ENCODE results near the gene EPN1.

EPN1 gene

DNA sequence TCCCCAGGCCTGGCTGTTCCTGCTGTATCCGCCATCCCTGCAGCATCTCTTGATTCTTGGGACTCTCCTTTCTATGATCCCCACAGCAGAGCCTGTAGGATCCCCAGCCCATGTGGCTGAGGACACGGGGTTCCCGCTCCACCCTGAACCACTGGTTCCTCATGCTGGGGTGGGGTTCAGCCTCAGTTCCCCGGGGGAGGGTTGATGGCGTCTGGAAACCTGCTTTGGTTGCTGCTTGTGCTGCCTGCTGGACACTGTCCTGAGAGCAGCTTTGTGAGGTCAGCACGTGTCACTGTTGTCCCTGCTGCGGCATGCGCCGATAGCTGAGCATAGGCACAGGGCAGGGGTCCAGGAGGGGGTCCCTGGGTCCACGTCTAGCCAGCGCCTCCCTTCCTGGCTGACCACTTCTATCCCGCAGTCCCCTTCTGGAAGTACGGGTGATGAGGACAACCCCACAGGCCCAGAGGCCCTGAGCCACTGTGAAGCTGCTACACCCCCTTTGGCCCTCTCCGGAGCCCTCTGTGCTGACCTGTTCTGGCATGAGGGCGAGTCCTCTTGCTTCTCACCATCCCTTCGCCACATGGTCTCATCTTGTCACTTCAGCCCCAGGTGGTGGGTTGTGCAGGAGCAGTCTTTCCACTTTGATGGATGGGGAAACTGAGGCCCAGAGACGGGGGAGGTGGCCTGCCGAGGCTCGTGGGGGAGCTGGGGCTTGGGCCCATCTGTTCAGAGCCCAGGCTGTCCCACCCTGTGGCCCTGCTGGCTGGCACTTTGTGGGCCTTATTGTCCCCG, 5.5 kb downstream of the EPN1 start:
- no peak for FAIRE-seq

DNA sequence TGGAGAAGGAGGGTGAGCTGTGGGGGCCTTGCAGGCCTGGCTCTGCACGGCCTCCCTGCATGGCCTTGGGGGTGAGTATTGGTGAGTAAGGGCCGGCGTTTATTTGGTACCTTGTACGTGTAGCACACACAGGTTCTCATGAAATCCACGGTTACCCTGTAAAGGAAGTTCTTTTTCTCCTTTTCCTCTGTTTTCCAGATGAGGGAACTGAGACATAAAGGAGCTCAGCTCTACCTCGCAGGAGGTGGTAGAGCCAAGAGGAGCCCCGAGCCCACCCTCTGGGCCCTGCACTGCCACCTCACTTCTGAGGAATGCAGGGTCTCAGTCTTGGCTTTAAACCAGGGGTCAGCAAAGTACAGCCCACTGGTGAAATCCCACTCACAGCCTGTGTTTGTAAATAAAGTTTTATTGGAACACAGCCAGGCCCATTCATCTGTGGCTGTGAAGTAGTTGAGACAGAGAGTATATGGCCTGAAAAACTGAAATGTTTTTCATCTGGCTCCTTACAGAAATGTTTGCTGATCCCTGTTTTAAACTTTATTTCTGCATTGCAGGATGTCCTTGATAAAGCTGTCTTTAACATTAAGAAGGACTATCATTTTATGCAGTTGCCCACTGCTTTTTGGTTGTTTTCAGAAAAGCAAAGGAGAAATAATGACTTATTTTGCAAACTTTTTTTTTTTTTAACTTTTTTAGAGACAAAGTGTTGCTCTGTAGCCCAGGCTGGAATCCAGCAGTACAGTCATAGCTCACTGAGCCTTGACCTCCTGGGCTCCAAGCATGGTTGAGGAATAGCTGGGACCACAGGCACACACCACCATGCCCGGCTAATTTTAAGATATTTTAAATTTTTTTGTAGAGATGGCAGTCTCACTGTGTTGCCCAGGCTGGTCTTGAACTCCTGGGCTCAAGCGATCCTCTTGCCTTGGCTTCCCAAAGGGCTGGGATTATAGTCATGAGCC, 6.4 kb downstream of the EPN1 start:
- FAIRE-seq: no peak

DNA sequence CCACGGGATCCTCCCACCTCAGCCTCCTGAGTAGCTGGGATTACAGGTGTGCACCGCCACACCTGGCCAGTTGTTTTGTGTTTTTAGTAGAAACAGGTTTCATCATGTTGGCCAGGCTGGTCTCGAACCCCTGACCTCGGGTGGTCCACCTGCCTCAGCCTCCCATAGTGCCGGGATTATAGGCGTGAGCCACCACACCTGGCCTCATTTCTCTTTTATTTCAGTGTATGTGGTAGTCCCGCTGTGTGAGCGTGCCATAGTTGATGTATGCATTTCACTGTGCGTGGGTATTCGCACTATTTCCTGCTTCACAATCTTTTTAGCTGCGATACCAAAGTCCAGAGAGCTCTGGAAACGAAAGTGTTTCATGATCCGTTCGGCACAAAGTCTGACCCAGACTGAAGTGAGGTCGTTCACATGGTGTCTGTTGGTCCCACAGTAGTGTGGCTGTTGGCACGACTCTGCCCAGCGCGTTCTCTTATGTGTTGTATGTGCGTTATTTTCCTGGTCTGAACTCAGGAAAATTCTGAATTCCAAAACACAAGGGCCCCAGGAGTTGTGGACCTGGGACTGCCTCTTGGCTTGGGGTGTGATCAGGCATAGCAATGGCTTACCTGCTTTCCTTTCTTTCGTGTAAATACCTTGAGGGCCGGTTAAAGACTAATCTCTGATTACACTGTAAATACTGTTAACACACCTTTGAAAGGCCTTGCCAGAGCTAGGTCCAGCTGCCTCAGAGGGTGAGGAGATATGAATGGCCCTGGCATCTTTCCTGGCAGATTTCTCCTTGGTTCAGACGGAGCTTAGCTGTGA, 8.6 kb downstream of the EPN1 start:
- no peak for FAIRE-seq

DNA sequence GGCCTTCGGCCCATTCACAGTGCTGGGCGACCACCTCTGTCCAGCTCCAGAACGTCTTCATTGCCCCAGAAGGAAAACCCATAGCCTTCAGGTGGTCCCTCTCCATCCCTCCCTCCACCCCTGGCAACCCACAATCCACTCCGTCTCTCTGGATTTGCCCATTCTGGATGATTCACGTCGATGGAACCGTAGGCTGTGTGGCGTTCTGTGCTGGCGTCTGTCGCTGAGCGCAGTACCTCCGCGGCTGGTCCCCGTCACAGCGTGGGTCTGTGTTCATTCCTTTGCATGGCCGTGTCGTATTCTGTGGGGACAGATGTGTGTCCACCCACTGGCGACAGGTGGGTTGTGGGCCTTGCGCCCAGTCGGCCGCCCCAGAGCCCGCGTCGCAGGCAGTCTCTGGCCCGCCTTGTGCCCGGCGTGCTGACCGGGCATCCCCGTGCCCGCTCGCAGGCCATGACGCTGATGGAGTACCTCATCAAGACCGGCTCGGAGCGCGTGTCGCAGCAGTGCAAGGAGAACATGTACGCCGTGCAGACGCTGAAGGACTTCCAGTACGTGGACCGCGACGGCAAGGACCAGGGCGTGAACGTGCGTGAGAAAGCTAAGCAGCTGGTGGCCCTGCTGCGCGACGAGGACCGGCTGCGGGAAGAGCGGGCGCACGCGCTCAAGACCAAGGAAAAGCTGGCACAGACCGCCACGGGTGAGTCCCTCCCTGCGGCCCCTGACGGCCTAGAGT, 10.1 kb downstream of the EPN1 start:
- FAIRE-seq: no peak

DNA sequence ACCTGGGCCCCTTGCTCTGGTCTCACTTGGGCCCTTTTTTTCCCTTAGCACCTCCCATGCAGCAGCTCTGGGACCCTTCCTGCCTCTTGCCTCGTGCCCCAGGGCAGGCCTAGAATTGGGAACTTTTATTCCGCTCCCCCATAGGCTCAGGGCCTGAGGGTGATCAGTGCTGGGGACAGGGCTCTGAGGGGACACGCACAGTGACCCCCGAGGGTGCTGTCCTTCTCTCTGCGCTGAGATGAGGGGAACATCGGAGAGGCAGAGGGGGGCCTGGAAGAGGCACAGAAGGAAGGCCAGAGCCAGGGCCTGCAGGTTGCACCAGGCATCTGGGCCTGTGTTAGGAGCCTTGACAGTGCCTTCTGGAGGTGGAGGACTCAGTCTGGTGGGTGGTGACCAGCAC, 10.8 kb downstream of the EPN1 start:
- FAIRE-seq: no peak

DNA sequence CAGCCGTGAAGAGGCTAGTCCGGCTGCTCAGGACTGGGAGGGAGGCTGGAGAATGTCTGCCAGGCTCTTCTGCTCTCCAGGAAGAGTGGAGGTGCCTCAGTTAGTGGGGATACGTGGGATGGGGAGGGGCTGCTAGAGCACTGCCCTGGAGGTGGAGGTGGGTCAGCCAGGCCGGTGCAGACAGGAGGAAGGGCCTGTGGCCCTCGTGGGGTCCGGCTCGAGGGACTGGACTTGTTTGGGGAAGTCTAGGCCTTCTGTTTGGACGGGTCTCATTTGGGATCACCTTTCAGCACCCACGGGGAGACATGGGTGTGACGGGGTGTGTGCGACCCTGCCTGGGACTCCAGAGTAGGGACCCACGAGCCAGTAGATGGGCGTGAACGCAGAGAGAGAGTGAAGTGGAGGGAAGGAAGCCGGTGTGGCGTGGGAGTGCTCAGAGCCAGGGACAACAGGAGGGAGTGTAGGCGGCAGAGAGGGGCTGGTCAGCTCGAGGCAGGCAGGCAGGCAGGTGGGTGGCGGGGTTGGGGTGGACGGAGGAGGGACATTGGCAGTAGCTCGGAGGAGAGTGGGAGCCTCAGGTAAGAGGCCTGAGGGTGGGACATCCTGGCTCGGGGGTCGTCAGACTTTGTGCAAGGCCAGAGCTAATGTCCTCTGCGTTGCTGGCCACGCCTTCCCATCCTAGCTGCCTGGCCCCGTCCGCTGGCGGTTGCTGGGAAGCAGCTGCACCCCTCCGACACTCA, 11.5 kb downstream of the EPN1 start:
- no peak for FAIRE-seq

DNA sequence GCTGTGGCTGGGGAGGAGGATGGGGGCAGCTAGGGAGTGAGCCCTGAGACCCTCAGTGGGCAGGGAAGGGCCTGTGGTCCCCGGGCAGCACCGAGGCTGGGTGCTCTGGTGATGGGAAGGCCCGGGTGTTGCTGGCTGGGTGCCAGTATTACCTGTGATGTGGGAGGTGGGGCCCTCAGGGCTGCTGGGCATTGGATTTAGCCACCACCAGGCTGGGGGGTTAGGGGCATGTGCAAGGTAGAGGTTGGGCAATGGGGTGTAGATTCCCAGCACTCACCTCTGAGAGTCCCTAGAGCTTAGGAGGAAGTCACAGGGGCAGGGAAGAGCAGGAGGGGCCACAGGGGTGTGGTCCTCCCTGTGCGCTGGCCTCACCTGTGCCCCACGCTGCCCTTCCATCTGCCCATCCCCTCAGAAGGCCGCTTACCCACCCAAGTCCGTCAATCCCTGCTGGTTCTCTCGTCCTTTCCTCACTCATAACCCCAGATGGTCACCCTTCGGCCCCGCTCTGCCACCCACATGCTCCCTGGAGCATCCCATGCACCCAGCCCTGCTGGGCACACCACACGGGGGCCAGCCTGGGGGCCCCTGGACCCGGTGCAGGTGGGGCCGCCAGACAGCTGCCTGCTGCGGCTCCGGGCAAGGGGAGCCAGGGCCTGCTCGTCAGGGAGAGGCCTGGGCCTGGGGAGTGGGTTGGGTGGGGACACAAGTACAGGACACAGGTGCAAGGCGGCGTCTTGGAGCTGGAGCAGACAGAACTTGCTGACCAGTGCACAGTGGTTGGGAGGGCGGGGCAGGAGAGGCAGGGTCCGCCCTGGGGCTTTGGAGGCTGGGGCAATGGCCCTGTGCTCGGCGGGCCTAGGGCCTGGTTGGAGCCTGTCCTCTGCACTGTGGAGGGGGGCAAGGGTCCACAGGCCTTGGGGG, 12.5 kb downstream of the EPN1 start:
- FAIRE-seq: no peak

DNA sequence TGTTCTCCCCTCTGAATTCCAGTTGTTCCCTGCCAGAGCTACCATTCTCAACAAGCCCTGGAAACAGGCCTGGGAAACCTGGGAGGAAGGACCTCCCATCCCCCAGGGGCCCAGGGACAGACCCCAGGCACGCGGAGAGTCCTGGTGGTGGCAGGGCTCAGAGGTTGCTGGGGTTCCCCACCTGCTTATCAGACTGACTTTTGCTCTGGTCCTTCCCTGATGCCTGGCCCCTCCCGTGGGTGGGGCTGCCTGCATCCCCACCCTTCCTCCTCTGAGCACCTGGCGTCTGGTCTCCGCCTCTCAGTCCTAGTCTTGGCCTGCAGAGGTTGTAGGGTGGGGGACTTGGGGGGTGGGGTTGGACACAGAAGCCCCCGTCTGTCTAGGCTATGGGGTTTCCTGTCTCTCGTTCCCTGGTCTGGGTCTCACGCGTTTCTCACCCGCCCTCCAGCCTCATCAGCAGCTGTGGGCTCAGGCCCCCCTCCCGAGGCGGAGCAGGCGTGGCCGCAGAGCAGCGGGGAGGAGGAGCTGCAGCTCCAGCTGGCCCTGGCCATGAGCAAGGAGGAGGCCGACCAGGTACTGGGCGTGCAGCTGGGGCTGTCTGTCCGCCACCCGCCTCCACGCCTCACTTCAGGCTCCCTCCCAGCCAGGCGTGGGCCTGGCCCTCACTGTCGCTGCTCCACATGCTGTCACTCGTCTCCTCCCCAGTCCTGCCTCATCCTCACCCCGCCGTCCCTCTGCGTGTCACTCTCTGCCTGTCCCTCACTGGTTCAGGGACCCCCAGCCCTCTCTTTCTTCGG, 13.6 kb downstream of the EPN1 start:
- no peak for FAIRE-seq

DNA sequence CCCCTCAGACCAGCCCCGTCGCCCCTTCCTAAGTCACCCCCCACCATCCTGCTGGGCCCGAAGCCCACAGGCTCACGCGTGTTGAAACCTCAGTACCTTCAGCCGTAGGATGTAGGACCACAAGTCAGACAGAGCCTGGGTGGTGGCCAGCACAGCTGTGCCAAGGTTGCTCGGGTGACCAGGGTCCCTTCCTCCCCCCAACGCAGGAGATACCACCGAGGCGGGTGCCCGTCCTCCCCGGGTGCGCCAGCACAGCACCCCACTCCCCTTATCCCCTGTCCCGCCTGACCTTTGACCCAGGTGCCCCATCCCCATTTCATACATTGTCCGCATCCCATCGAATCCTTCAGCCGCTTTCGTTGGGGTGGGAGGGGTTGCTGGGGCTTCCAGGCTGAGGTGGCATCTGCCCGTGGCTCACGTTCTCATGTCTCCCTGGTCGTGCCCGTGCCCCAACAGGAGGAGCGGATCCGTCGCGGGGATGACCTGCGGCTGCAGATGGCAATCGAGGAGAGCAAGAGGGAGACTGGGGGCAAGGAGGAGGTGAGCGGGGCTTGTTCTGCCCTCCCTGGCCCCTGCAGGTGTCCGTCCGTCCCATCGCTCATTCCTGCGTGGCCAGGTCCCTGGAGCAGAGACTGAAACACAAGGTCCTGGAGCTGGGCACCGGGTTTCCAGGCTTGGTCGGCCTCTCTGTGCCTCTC, 14.5 kb downstream of the EPN1 start:
- no peak for FAIRE-seq

DNA sequence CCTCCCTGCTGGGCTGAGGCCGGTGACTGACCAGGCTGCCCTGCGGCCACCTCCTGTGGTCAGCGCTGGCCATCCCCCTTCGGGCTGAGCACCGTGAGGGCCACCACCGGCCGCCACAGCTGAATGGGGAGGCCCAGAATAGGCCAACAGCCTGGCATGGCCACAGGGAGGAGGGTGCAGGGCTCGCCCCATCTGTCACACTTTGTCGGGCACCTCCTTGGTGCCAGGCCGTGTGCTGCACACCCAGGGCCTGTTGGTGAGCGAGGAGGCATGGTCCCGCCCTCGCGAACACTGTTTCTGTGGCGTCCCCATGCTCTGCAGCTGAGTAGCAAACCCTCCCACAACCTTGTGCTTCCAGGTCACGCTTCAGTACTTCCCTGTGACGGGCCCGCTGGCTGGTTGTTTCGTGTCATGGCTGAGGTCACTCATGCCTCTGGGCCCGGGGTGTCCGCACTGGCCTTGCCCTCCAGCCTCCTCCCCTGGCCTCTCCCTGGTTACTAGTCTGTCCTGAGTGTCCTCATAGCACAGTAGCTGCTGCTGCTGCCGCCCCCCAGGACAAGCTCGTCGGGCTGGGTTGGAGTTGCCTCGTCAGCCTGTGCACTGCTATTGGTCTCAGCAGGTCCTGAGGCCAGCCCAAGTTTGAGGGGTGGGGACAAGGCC, 15.2 kb downstream of the EPN1 start:
- FAIRE-seq: no peak

DNA sequence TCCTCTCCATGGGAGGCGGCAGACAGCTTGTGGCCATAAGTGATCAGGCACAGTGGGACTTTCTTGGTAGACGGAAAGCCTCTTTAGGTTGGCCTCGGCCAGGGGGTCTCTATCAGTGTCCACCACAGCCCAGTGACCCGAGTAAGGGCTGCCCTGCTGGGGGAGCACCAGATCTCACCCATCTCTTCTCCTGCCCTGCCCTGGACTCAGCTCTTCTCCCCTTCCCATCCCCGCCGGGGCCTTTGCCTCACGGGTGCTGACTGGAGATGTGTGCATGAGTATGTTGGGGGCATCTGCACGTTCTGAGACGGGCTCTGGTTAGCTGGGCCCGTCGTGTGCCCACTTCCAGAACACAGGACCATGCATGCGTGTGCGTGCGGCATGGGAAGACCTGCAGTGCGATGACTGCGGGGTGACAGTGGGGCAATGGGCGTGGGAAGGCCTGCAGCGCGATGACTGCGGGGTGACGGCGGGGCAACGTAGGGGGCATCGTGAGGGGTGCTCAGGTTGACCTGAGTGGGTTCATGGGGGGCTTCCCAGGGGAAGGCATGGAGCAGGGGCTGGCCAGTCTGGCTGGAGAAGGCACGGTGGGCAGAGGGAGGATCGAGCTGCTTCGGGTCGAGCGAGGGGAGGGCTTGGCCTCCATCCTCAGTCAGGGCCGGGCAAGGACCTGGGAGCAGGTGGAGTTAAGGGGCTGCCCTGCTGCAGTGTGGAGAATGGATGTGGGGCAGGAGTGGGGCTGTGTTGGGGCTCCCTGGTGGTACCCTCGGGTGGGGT, 15.9 kb downstream of the EPN1 start:
- no peak for FAIRE-seq

DNA sequence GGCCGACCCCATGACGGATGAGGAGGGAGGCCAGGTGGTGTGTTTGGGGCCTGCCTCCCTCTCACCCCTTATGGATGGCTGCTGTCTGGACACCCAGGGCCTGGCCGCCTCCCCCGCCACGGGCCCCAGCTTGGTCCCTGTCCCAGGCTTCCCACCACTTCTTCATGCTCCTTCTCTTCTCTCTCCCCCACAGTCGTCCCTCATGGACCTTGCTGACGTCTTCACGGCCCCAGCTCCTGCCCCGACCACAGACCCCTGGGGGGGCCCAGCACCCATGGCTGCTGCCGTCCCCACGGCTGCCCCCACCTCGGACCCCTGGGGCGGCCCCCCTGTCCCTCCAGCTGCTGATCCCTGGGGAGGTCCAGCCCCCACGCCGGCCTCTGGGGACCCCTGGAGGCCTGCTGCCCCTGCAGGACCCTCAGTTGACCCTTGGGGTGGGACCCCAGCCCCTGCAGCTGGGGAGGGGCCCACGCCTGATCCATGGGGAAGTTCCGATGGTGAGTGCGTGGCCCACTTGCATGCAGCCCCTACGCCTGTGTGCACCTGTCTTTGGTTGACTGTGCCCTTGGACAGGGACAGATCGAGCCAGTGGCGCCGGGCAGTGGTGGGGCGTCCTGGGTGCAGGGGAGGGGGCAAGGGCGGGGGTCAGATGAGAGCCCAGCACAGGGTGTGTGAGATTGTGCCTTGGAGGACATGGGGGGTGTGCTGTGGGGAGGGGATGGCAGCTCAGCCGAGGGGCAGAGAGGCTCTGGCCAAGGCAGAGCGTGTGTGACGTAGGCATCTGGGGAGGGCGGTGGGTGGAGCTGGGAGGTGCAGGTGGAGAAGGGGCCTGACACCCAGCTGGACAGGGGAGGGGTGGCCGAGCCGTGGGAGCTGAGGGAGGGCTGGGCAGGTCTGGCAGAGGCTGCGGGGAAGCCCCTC, 16.8 kb downstream of the EPN1 start:
- FAIRE-seq: no peak

DNA sequence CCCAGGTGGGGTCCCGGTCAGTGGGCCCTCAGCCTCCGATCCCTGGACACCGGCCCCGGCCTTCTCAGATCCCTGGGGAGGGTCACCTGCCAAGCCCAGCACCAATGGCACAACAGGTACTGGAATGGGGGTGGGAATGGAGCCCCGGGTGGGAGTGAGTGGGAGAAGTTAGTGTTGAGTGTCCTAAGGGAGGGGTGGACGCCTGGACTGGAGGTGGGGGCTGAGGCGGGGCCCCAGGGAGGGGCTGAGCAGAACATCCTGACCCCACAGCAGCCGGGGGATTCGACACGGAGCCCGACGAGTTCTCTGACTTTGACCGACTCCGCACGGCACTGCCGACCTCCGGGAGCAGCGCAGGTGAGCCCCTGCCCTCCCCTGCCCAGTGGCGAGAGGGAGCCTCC, 17.7 kb downstream of the EPN1 start:
- no peak for FAIRE-seq

DNA sequence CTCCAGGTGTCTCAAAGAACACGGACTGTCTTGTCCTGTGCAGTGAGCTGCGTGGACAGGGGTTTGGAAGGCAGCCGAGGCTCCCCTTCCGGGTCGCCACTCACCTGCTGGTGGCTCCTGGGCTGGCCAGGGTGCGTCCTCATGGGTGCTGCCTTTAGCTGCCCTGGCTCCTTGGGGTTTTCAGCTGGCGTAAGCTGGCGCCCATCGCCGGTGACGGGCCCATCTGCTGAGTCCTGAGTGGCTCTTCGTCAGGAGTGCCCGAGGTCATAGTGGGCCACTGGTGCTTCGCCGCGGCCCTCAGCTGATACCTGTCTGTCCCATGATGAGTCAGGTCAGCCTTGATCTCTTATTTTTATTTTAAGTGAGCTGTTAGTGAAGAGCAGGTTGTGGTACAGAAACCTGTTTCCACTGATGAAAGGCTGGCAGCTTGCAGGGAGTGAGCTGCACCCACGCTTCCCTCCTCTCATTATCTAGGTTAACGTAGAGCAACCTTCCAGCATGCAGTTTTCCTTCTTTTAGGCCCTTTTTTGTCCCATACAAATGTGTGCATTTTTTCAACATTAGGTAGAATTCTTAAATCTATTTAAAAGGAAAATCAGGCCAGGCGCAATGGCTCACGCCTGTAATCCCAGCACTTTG, 18.4 kb downstream of the EPN1 start:
- no peak for FAIRE-seq

DNA sequence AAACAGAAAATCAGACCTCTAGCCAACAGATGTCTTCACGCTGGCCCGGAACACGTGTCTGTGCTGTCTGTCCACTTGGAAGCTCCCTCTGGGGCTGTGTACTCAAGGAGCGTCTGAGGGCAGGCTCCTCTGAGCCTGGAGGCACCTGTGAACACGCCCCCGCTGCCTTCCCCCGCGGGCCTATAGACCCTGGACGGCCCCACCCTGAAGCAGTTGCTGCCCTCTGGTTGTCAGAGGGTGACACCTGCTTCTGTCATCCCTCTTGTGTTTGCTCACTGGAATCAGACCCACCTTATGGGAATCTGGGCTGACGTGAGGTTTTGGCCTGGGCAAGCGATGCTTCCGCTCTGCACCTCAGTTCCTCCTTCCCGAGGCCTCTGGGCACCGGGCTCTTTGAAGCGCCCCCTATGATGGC, 19.2 kb downstream of the EPN1 start:
- FAIRE-seq: no peak
